K562 (cell line): Measurements from ENCODE around the gene TSPAN13. TPM values are rescaled to one million over a fixed set of nuclear protein-coding genes. Genes with fewer than 3 reads are reported as not detected.
A peak's percentile ranks its signal among the peaks of the same experiment; 100 is the strongest.

Experiments
- CBX2 ChIP-seq: fragments of 200-600 bp; sonication (generic); IDR thresholded peaks from one replicate; pipeline ENCODE4 v1.6.1; 2012; ENCODE audit warnings: mild to moderate bottlenecking, low read length, inconsistent platforms; ENCODE audit not compliant: insufficient read depth, poor library complexity, severe bottlenecking
- CHD7 ChIP-seq: fragments of 200-600 bp; sonication (generic); IDR thresholded peaks from one replicate; pipeline ENCODE4 v1.6.1; 2012; ENCODE audit warnings: mild to moderate bottlenecking, low read depth, low read length, inconsistent platforms
- ETV5 ChIP-seq: sonication (generic); formaldehyde crosslinking; IDR thresholded peaks from 2 replicates; pipeline ENCODE4 v1.4.0; 2020; ENCODE audit warnings: low read depth, mild to moderate bottlenecking, missing genetic modification reagents
- HNRNPLL ChIP-seq: fragments of 200-400 bp; formaldehyde crosslinking; IDR thresholded peaks from 2 replicates; pipeline ENCODE4 v1.6.1; 2017; ENCODE audit warnings: low read length, low read depth, mild to moderate bottlenecking; ENCODE audit not compliant: poor library complexity, severe bottlenecking
- NFYB ChIP-seq: IDR thresholded peaks from 2 replicates; pipeline ENCODE4 v1.6.1; 2011; ENCODE audit warnings: mild to moderate bottlenecking, moderate library complexity; ENCODE audit not compliant: insufficient read length; ENCODE audit errors: extremely low read depth
- SIRT6 ChIP-seq: IDR thresholded peaks from one replicate; pipeline ENCODE4 v1.6.1; 2012; ENCODE audit warnings: low read depth, mild to moderate bottlenecking, control low read depth, inconsistent platforms, low read length, moderate library complexity
- TAF15 ChIP-seq: fragments of 200-400 bp; formaldehyde crosslinking; IDR thresholded peaks from 2 replicates; pipeline ENCODE4 v1.6.1; 2017; ENCODE audit warnings: mild to moderate bottlenecking, low read depth, low read length, moderate library complexity
- TCF7L2 ChIP-seq: fragments of 150-350 bp; IDR thresholded peaks from 2 replicates; pipeline ENCODE4 v1.6.1; 2016; ENCODE audit warnings: low read depth, mild to moderate bottlenecking, low read length, moderate library complexity
- polyA plus RNA-seq, 8 experiments: library from polyadenylated mRNA; depleted of rRNA in 4 of 8; stranded (reverse) in 5 of 8; unstranded in 3 of 8; fragments of >200 nt; fragmentation: Nextera tagmentation in 2 of 8; fragmentation: Illumina TruSeq in 1 of 8; extraction: Ambion mirVana in 2 of 8; extraction: Trizol in 1 of 8; gene quantifications; 2 replicates each; pipeline versions ENCODE4 v1.2.1 to v1.2.3, GENCODE V29; 2011 to 2014; ENCODE audit warnings: inconsistent platforms in 1 of 8, missing spikeins in 1 of 8
- total RNA-seq, 7 experiments: library from RNA; depleted of rRNA in 6 of 7; stranded (reverse); fragments of >200 nt in 6 of 7; fragmentation: Illumina TruSeq in 2 of 7; extraction: Trizol in 2 of 7; gene quantifications; 2 replicates each; pipeline versions ENCODE4 v1.2.1 to v1.2.3, GENCODE V29; 2011 to 2021; ENCODE audit warnings: low replicate concordance in 1 of 7
- TF ChIP-seq, protein P1 (sequence below): fragments of 450-650 bp; IDR thresholded peaks from 2 replicates; pipeline ENCODE4 v1.6.1; 2016; ENCODE audit warnings: low read depth, mild to moderate bottlenecking, moderate library complexity
- TF ChIP-seq, protein P2 (sequence below): fragments of 250-450 bp; sonication (Bioruptor Pico); IDR thresholded peaks from 2 replicates; pipeline ENCODE4 v1.6.1; 2021; ENCODE audit warnings: mild to moderate bottlenecking

The TSPAN13 gene
- total and polyA plus RNA-seq, 9 of the 15 experiments (the other 6 are each of a cell fraction or from before 2014, with no cell fraction given), result 7.8 to 46.3 (median 20.0) TPM

- TF ChIP-seq CHD7 (no peak), CBX2 (no peak), TAF15 (no peak), TCF7L2 (no peak), HNRNPLL (no peak), SIRT6 (no peak), NFYB (no peak), ETV5 (CRISPR knock-in tag) (no peak)
- TF ChIP-seq, protein P1, sequence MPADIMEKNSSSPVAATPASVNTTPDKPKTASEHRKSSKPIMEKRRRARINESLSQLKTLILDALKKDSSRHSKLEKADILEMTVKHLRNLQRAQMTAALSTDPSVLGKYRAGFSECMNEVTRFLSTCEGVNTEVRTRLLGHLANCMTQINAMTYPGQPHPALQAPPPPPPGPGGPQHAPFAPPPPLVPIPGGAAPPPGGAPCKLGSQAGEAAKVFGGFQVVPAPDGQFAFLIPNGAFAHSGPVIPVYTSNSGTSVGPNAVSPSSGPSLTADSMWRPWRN, result peak; percentile 54; the same call in 1 of the 2 replicates
- TF ChIP-seq, protein P2, sequence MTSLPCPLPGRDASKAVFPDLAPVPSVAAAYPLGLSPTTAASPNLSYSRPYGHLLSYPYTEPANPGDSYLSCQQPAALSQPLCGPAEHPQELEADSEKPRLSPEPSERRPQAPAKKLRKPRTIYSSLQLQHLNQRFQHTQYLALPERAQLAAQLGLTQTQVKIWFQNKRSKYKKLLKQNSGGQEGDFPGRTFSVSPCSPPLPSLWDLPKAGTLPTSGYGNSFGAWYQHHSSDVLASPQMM (CRISPR knock-in tag), result no peak
These were observed 13.5 kb upstream of the TSPAN13 start (continued) for GRCh38 chr7:16739863-16740622.
